Loucy (cell line): ENCODE data around the gene WNK3.

ENCODE experiments used
- EZH2phosphoT487 ChIP-seq: fragments of 200-600 bp; IDR thresholded peaks from 2 replicates; pipeline ENCODE4 v1.6.1; 2018; ENCODE audit warnings: antibody characterized with exemption, mild to moderate bottlenecking, moderate library complexity, borderline replicate concordance
- TF ChIP-seq, protein P1 (sequence below): fragments of 200-600 bp; sonication (generic); conservative IDR thresholded peaks from 2 replicates; pipeline ENCODE4 v1.5.1; 2014; ENCODE audit warnings: mild to moderate bottlenecking, antibody characterized with exemption, low read length

DNA sequence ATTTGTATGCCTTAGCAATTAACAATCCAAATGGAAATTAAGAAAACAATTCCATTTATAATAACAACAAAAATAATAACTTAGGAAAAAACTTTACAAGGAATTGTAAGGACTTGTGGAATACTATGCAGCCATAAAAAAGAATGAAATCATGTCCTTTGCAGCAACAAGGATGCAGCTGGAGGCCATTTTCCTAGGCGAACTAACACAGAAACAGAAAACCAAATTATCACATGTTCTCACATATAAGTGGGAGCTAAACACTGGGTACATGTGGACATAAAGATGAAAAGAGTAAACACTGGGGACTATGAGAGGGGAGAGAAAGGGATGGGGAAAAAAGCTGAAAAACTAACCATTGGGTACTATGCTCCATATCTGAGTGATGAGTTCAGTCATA, 77.4 kb downstream of the WNK3 start:
- TF ChIP-seq, protein P1, sequence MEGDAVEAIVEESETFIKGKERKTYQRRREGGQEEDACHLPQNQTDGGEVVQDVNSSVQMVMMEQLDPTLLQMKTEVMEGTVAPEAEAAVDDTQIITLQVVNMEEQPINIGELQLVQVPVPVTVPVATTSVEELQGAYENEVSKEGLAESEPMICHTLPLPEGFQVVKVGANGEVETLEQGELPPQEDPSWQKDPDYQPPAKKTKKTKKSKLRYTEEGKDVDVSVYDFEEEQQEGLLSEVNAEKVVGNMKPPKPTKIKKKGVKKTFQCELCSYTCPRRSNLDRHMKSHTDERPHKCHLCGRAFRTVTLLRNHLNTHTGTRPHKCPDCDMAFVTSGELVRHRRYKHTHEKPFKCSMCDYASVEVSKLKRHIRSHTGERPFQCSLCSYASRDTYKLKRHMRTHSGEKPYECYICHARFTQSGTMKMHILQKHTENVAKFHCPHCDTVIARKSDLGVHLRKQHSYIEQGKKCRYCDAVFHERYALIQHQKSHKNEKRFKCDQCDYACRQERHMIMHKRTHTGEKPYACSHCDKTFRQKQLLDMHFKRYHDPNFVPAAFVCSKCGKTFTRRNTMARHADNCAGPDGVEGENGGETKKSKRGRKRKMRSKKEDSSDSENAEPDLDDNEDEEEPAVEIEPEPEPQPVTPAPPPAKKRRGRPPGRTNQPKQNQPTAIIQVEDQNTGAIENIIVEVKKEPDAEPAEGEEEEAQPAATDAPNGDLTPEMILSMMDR: no peak
- no peak for TF ChIP-seq EZH2phosphoT487
